Thoracic aorta (tissue), 2 donors: ENCODE data around the gene ZNF592. TPM values are rescaled to one million over a fixed set of nuclear protein-coding genes. Genes with fewer than 3 reads are reported as not detected.

Source experiments
- ATAC-seq: fragments of 150-250 bp; one replicate; pipeline ENCODE4 v1.8.0; 2017; ENCODE audit warnings: low read depth; ENCODE audit not compliant: insufficient number of reproducible peaks, low FRiP score
- DNase-seq: peaks from one replicate; pipeline ENCODE4 v3.0.0-alpha.2; 2020; ENCODE audit warnings: low spot score
- H3K27ac ChIP-seq, 2 donors: fragments of 200-600 bp; sonication (generic); 1 replicate in 1 of 2; 2 replicates in 1 of 2; pipeline ENCODE4 v1.5.1; 2016; ENCODE audit warnings: mild to moderate bottlenecking in 2 of 2, moderate library complexity in 2 of 2
- H3K27me3 ChIP-seq: fragments of 200-600 bp; sonication (generic); replicated peaks from 2 replicates; pipeline ENCODE4 v1.6.0; 2016; ENCODE audit warnings: mild to moderate bottlenecking; ENCODE audit not compliant: insufficient read depth
- H3K36me3 ChIP-seq: fragments of 200-600 bp; sonication (generic); one replicate; pipeline ENCODE4 v1.5.1; 2016
- H3K4me1 ChIP-seq, 2 donors: fragments of 200-600 bp; sonication (generic); 1 replicate in 1 of 2; 2 replicates in 1 of 2; pipeline versions ENCODE4 v1.5.1 to v1.6.0; 2016; ENCODE audit warnings: low read depth in 2 of 2, mild to moderate bottlenecking in 1 of 2; ENCODE audit not compliant: control insufficient read depth in 1 of 2
- H3K4me3 ChIP-seq: fragments of 200-600 bp; sonication (generic); 2 replicates; pipeline ENCODE4 v1.5.1; 2016; ENCODE audit warnings: mild to moderate bottlenecking
- H3K9me3 ChIP-seq: fragments of 200-600 bp; sonication (generic); 2 replicates; pipeline ENCODE4 v1.5.1; 2016
- total RNA-seq, 2 donors: library from RNA; depleted of rRNA; stranded (reverse); fragments of >200 nt; gene quantifications; one replicate each; pipeline versions ENCODE4 v1.1.0 to v1.2.3, GENCODE V29; 2016
- TF ChIP-seq, protein P1 (sequence below): fragments of 200-600 bp; sonication (generic); IDR thresholded peaks from one replicate; pipeline ENCODE4 v1.5.1; 2019; ENCODE audit warnings: antibody characterized with exemption

ZNF592 gene
- total RNA-seq, 2 donors from 2014 or later: 24.4 to 26.7 TPM

DNA sequence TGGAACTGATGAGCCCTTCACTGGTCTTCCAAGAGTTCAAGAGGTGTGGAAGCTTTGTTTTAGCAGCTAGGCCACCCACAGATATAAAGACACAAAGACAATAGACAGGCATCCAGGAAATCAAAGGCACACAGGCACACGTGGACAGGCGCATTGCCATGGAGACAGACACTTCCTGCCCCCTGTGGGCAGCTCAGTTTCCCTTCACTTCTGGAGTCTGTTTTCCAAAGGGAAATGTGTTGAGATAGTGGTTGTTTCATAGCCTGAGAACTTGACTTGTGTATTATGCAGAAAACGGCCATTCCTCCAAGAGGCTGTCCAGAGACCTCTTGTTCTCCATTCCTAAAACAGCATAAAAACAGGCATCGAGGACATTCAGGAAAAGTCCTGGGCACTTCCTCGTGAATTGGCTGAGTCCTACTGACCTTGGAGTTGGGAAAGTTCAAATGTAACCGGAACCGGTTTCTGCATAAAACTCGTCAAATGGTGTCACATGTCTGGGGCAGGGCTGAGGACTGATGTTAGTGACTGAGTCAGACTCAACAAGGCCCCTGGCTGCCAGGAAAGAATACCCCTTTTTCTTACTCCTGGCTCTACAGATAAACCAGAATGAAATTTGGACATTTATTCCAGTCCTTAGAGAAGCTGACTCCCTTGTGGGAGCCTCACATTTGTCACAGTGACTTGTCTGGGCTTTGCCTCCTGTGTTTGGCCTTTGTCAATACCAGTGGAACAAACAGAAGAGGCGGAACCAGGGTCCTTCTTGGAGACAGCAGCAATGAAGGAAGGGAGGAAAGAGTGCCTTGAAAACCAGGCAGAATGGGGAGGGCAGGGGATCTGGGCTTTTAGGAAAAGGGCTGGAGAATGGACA is 70.1 kb downstream of the ZNF592 start:
- DNase-seq: no peak
- ATAC-seq: peak; percentile 63
- peak overlapping the region; percentile 67 for H3K4me3 ChIP-seq
- H3K27ac ChIP-seq: peak overlapping the region; percentile 95 to 96
- no peaks in the 10 kb centered on the region for H3K36me3 ChIP-seq
- no peaks in the 10 kb centered on the region for H3K27me3 ChIP-seq
- no peaks in the 10 kb centered on the region for H3K9me3 ChIP-seq
- peaks cover 45 to 79% of the 10 kb centered on the region in 2 donors for H3K4me1 ChIP-seq
- TF ChIP-seq, protein P1, sequence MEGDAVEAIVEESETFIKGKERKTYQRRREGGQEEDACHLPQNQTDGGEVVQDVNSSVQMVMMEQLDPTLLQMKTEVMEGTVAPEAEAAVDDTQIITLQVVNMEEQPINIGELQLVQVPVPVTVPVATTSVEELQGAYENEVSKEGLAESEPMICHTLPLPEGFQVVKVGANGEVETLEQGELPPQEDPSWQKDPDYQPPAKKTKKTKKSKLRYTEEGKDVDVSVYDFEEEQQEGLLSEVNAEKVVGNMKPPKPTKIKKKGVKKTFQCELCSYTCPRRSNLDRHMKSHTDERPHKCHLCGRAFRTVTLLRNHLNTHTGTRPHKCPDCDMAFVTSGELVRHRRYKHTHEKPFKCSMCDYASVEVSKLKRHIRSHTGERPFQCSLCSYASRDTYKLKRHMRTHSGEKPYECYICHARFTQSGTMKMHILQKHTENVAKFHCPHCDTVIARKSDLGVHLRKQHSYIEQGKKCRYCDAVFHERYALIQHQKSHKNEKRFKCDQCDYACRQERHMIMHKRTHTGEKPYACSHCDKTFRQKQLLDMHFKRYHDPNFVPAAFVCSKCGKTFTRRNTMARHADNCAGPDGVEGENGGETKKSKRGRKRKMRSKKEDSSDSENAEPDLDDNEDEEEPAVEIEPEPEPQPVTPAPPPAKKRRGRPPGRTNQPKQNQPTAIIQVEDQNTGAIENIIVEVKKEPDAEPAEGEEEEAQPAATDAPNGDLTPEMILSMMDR: no peak

DNA sequence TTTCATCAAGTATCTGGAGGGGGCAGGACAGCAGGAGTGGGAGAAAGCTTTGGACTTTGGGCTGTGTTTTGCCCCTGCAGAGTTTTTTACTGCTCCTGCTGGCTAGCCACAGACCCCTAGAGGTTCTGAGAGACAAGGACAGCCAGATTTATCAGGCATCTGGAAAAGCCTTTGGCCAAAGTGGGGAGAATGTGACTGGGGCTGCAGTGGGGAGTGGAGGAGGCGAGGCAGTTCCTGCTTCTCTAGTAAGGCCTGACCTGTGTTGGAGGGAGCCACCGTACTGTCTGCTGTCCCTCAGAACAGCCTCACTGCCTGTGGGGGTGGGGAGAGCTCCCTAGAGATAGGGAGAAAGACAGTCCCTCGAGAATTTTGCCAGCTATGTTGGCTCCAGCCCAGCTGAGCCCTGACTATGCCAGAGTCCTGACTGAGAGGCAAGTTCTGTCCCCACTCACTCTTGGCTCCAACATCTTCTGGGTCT is 70.9 kb downstream of the ZNF592 start:
- ATAC-seq (no peak), DNase-seq (no peak)
- Histone ChIP-seq H3K4me3 (peak overlapping the region; percentile 67), H3K4me1 (peaks cover 52 to 87% of the 10 kb centered on the region in 2 donors), H3K9me3 (no peaks in the 10 kb centered on the region), H3K36me3 (no peaks in the 10 kb centered on the region), H3K27me3 (no peaks in the 10 kb centered on the region), H3K27ac (peak overlapping the region; percentile 95 to 96)
- TF ChIP-seq, protein P1: no peak

DNA sequence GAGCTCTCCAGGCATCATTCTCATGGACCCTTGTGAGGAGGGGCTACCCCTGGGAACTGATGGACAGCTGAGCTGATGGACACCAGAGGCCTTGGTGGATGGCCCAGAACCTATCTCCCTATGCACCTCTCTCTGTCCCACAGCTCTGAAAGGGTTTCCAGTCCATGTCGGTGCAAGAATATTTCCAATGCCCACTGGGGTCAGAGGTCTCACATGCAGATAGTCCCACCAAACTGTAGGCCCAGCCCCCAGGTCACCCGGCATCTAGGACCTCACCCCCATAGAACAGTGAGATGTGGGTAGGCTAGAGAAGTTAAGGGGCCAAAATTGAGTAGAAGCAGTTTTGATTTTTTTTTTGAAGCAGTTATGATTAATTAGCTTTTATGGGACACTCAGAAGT is 71.4 kb downstream of the ZNF592 start:
- no peaks in the 10 kb centered on the region for H3K9me3 ChIP-seq
- no peak for DNase-seq
- TF ChIP-seq, protein P1: no peak
- no peaks in the 10 kb centered on the region for H3K36me3 ChIP-seq
- H3K4me1 ChIP-seq: peaks cover 52 to 92% of the 10 kb centered on the region in 2 donors
- no peaks in the 10 kb centered on the region for H3K27me3 ChIP-seq
- peak overlapping the region; percentile 95 to 96 for H3K27ac ChIP-seq
- H3K4me3 ChIP-seq: peak overlapping the region; percentile 67
- no peak for ATAC-seq

DNA sequence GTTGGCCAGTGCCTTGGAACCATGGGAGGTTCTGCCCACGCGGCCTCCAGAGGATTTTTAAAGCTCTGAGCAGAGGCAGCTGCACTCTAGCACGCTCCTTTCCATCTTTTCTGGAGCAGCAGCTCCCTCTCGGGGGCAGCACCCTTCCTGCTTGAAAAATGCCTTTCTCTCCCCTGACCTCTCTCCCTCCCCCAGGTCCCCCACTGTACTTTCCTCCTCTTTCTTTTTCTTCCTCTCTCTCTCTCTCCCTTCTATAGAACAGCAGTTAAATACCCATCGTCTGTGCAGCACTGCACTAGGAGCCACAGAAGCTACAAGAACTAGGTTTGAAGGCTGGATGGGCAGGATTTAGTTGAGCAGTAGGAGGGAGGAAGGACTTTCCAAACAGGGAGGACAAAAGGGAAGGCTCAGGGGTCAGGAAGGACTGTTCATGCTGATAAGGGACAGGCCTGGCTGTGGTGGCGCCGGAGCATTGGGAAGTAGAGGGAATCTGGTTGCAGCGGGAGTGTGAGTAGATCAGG is 73.2 kb downstream of the ZNF592 start:
- peaks cover 50 to 94% of the 10 kb centered on the region in 2 donors for H3K4me1 ChIP-seq
- no peaks in the 10 kb centered on the region for H3K9me3 ChIP-seq
- peak overlapping the region; percentile 95 to 96 for H3K27ac ChIP-seq
- no peaks in the 10 kb centered on the region for H3K36me3 ChIP-seq
- H3K4me3 ChIP-seq: peak overlapping the region; percentile 28
- no peak for DNase-seq
- no peak for ATAC-seq
- TF ChIP-seq, protein P1: no peak
- H3K27me3 ChIP-seq: no peaks in the 10 kb centered on the region

DNA sequence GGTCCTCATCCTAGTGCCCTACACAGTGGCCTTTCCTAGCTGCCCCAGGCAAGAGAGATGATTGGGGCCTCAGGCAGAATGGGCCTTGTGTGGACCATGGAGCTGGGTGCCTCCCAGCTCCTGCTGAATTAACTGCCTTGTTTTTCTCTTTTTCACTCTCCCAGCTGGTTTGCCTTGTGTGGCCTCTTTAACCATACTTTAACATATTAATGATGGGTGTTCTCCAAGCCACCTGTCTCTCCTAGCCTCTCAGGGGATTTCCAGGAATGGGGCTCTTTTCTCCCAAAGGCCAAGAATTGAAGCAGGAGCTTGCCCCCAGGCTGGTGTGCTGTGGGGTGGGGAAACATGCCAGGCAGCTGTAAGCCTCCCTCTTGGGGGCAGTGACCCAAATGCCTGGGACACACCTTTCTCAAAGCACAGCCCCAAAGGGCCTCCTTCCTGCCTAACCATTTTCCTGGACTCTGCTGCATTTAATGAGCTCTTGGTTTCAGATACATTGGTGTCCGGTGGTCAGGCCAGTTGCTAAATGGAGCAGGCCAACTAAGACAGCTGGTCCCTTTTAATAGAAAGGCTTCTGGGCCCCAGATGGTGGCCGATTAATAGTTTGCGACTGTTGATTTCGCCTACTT is 74.4 kb downstream of the ZNF592 start:
- Histone ChIP-seq H3K36me3 (no peaks in the 10 kb centered on the region), H3K4me3 (no peak overlapping the region), H3K27ac (peak overlapping the region; percentile 14 to 45)

More for the DNA sequence above, 74.4 kb downstream of the ZNF592 start:
- TF ChIP-seq, protein P1: no peak
- no peaks in the 10 kb centered on the region for H3K27me3 ChIP-seq
- H3K4me1 ChIP-seq: peaks cover 51 to 98% of the 10 kb centered on the region in 2 donors
- ATAC-seq: no peak
- no peaks in the 10 kb centered on the region for H3K9me3 ChIP-seq
- no peak for DNase-seq
